ENCODE data around the gene LDLRAP1.
"Not testable (repeated sequence)": the region's sequence is repeated elsewhere in the genome, so short reads cannot be mapped to it uniquely, and the experiment has no call there.

The LDLRAP1 gene

DNA sequence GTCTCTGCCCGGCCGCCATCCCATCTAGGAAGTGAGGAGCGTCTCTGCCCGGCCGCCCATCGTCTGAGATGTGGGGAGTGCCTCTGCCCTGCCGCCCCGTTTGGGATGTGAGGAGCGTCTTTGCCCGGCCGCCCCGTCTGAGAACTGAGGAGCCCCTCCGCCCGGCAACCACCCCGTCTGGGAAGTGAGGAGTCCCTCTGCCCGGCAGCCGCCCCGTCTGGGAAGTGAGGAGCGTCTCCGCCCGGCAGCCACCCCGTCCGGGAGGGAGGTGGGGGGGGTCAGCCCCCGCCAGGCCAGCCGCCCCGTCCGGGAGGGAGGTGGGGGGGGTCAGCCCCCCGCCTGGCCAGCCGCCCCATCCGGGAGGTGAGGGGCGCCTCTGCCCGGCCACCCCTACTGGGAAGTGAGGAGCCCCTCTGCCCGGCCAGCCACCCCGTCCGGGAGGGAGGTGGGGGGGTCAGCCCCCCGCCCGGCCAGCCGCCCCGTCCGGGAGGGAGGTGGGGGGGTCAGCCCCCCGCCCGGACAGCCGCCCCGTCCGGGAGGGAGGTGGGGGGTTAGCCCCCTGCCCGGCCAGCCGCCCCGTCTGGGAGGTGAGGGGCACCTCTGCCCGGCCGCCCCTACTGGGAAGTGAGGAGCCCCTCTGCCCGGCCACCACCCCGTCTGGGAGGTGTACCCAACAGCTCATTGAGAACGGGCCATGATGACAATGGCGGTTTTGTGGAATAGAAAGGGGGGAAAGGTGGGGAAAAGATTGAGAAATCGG is 60.6 kb downstream of the LDLRAP1 start:
- DNase-seq (ENCODE audit: low read depth in 2 of 2, low spot score in 1 of 2), result not testable (repeated sequence)

DNA sequence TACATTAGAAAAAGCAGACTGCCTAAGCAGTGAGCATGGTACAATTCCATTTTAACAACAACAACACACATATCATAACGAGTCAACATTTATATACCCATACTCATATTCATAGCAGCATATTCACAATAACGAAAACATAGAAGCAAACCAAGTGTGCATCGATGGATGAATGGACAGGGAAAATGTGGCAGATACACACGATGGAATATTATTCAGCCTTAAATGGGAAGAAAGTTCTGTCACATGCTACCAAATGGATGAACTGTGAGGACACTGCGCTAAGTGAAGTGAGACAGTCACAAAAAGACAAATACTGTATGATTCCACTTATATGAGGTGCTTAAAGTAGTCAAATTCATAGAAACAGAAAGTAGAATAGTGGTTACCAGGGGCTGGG is 63.7 kb downstream of the LDLRAP1 start:
- DNase-seq (ENCODE audit: low read depth in 2 of 2, low spot score in 1 of 2), result no peak

DNA sequence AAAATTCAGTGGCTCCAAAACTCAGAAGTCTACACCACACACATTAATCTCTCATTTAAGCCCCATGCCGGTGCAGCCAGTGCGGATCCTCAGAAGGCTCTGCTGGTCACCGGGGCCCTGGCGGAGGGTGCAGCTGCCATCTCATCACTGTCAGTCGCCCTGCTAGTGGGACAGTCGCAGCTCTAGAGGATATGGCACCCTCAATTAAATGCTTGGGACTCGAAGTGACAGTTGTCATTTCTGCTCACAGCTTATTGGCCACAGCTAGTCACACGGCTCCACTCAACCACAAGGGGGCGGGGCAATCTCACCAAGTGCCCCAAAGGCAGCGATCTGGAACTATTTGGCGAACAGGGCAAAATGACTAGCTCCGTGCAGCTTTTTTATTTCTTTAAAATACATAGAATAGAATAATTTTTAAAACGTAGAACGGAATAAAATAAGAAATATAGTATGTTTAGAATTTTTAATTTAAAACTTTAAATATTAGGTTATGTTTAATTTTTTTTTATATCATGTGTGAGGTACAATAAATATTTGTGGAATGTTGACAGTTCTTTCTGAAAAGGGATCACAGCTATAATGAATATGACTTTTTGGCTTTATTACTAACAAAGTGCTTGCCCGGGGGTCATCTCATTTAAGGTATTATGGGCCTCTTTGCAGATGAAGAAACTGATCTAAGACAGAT is 65.2 kb downstream of the LDLRAP1 start:
- DNase-seq (ENCODE audit: low read depth in 2 of 2, low spot score in 1 of 2), result peak; percentile 74 to 76

DNA sequence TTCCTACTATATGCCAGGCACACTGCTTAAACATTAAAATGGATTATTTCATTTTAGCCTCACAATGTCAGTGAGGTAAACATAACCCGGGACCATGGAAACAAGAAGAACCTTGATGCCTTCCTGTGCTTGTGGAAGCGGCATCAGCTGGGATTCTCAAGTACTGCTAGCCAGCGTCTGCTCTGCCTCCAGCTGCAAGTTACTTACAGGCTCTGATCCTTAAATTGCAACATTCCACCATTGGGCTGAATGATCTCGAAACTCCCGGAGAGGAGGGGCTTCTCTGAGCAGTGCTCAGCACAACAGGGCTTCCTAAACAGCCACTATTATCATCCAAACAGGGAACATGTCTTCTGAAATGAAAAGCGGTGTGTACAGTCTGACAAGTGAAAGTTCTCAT is 66.5 kb downstream of the LDLRAP1 start:
- no peak for DNase-seq (ENCODE audit: low read depth in 2 of 2, low spot score in 1 of 2)

DNA sequence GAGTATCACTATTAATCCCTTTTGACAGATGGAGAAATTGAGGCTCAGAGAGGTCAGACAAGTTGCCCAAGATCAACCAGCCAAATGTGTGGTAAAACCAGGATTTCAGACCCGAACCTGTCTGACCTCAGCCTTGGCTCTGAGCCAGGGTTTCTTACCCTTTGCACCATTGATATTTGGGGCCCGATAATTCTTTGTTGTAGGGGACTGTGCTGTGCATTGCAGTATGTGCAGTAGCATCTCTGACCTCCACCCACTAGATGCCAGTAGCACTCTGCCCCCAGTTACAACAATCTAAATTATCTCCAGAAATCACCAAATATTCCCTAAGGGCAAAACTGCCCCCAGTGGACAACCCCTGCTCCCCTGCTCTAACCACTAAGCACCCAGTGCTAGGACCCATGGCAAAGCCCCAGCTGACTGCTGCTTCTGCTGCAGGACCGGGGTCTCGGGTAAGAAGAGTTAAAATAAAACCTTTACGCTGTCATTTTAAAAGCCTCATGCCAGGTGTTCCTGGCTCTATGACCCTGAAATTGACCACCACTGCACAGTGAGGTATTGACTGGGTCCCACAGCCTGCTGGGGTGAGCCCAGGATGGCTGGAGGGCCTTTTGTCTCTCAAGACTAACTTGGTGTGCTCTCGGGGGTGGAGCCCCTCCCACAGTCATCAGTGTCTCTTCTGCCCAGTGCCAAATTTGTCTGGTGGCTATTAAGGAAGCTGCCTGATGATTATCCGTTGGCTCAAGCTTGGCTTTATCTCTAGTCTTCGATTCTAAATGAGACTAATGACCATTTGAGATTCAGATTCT is 67.6 kb downstream of the LDLRAP1 start:
- no peak for DNase-seq (ENCODE audit: low read depth in 2 of 2, low spot score in 1 of 2)

DNA sequence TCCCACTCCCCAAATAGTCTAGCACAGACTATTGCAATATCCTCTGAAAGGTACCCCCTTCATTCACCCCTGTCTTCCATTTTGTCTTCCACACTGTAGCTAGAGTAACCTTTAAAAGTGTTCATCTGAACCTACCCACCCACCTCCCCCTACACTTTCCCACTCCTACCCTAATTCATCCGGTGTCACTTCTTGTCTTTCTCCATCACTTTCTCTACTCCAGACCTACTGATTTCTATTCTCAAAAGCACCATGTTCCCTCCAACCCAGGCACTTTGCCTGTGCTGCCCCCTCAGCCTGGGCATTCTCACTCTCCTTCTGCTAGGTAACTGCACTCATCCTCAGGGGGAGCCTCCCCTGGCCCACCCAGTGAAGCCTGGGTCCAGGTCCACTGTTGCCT is 68.4 kb downstream of the LDLRAP1 start:
- DNase-seq (ENCODE audit: low read depth in 2 of 2, low spot score in 1 of 2), result no peak

DNA sequence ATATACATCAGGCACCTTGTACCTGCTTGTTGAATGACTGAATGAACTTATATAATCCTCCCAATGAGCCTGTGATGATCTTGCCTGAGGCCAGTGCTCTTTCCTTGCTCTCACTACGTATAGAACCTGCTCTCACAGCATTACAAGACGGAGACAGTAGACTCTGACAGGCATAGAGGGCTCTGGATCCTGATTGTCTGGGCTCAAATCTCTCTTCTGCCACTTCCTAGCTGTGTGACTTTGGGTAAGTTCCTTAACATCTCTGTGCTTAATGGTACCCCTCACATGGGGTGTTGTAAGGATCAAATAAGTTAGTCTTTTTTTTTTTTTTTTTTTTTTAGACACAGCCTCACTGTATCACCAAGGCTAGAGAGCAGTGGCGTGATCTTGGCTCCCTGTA is 69.0 kb downstream of the LDLRAP1 start:
- no peak for DNase-seq (ENCODE audit: low read depth in 2 of 2, low spot score in 1 of 2)

DNA sequence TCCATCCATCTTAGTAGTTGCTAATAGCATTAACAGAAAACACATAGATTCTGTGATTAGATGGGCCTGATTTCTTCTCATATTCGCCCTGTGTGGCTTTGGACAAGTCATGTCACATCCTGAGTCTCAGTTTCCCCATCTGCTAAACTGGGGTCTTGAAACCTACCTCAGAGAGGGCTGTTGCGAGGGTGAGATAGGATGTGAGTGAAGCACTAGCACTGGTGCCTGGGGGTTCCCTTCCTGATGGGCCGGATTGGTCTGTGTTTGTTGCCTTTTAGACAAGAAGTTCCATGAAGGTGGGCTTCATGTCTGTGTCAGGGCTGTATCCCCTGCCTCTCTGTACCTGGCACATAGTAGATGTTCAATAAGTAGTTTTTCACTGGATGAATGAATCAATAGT is 69.7 kb downstream of the LDLRAP1 start:
- no peak for DNase-seq (ENCODE audit: low read depth in 2 of 2, low spot score in 1 of 2)

DNA sequence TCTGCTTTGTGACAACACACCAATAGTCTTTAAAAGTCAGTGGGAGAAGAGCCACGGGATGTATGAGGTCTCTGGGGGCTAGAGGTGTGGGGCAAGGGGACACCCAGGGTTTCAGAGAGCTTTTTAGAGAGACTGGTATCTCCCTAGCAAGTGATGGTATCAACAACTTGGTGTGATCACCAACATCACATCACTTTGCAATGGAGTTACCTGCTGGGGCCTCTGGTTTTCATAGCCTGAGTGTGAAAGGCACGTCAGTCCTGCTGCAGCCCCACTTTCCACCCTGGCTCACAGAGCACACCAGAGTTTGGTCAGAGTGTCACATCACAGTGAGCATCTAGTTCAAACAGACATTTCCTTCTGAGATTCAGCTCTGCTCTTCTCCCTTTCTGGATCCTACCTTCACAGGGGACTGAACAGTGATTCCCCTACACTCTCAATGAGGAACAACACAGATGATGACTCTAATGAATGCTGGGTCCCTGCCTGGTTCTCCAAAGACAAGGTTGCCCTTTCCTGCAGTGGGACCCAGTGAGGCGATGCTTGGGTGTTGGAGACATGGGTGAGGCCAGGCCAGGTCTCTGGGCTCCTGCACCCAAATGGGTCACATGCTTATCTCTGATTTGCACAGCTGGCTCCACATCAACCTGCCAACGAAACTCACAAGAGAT is 71.2 kb downstream of the LDLRAP1 start:
- DNase-seq (ENCODE audit: low read depth in 2 of 2, low spot score in 1 of 2), result no peak

DNA sequence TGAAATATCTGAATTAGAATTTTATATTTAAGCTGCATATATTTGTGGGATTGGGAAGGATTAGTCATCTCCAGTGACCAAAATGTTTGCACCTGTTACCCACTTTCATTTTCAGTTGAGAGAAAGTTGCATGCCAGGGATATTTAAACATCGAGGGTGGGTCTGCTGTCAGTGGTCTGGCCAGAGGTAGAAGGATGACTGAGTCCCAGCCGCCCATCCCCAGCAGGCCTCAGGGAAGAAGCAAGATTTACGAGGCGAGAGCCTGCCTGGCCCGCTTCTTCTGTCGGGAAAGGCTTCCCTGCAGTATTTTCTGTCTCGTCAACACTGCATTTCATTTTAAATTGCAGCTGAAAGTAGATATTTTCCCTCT is 71.8 kb downstream of the LDLRAP1 start:
- no peak for DNase-seq (ENCODE audit: low read depth in 2 of 2, low spot score in 1 of 2)

DNA sequence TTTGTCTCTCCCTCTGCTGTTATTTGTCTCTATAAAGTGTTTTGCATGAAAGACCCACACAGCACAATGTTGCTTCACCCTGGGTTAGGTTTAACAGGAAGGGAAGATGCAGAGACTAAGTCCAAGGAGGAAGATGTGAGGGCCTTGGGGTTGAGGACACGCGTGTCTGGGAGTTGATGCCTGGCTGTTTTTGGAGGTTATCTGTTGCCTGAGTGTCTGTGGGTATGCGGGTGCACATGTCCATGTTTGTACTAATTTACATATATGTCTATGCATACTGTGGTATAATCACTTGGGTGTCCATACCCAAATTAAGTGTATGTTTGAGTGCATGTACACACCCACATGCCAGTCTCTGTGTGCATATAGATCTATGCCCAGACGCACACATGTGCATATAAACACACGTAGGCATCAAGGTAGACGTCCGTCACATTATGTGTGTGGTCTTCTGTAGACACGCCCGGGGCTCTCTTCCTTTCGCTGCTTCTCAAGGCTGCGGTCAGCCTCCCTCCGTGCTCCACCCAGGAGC is 72.2 kb downstream of the LDLRAP1 start:
- no peak for DNase-seq (ENCODE audit: low read depth in 2 of 2, low spot score in 1 of 2)

DNA sequence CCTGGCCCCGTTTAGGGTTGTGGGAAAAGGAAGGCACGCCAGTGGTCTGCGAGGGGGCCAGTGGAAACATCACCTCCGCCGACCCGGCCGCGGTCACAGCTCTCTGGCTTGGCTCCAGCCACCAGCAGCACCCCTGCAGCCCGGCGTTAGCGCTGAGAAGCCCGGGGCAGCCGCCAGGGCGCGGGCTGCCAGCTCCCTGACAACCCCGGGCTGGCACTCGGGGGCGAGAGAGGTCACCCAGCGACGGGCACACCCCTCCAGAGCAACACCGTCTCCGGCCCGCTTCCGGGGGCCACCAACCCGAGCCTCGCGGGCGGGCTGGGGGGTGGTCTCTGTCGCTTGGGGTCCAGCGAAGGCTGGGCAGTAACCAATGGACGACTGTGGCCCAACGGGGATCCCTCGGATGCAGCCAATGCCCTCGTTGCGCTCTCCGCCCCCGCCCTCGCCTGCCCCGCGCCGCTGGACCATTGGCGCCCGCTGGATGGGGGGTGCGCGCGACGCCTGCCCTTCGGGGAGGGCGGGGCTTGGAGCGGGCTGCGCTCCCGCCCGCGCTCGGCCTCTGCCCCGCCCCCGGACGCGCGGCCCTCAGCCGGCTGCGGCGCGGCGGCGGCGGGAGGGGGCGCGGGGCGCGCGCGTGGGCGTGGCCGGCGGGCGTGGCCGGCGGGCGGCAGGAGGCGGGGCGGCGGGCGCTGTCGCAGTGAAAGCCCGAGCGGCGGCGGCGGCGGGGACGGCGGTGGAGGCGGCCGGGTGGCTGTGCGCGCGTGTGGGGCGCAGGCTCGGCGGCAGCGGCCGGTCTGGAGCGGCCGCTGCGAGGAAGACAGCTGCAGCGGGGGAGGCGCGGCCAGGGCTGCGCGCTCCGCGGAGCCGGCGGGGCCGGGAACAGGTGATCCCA is 72.9 kb downstream of the LDLRAP1 start, which contains the start of gene MAN1C1:
Gene MAN1C1, plus strand, starts transcription at position 697 of the 892 bp plus-strand sequence. CDS start 1,007 bp downstream, outside the sequence.
- DNase-seq (ENCODE audit: low read depth in 2 of 2, low spot score in 1 of 2), result peak; percentile 53 to 62

DNA sequence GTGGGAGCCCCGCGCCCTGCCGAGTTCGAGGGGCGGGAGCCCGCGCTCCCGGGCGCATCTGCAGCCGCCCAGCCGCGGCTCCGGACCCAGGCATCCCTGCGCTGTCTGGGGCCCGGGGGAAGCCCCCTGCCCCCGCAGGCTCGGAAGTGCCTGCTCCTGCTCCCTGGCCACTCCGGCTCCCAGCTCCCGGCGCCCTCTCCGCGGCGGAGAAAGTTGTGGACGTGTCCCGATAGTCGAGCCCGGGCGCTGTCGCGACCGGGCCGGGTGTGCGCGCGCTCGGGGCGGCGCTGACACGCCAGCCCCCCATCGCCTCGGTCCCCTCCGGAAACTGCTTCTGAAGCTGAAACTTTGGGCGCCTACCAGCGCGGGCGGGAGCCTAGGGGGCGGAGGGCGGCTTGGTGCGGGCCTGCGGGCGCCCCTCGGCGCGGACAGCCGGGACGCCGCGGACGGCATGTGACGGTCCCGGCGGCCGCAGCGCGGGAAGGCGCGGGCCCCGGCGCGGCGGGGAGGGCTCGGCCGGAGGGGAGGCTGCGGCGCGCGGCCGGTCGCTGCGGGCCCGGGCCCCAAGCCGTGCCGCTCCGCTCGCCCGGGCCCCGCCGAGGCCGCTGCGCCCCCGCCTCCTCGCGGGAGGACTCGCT is 73.7 kb downstream of the LDLRAP1 start:
- no peak for DNase-seq (ENCODE audit: low read depth in 2 of 2, low spot score in 1 of 2)

DNA sequence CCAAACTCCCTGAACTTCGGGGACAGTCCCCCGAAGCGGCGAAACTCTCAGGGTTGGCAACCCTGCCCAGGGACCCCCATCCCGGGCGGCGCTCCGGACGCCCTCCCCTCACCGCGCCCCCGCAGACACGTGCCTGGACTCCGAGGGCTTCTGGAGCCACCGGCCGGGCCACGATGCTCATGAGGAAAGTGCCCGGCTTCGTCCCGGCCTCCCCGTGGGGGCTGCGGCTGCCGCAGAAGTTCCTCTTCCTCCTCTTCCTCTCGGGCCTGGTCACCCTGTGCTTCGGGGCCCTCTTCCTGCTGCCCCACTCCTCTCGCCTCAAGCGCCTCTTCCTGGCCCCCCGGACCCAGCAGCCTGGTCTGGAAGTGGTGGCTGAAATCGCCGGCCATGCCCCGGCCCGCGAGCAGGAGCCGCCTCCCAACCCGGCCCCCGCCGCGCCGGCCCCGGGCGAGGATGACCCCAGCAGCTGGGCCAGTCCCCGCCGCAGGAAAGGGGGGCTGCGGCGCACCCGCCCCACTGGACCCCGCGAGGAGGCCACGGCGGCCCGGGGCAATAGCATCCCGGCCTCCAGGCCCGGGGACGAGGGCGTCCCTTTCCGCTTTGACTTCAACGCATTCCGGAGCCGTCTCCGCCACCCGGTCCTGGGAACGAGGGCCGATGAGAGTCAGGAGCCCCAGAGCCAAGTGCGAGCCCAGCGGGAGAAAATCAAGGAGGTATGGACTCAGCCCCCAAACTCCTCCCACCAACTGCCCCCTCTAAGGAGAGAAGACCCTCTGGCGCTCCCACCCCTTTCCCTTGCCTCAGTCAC is 74.4 kb downstream of the LDLRAP1 start:
- no peak for DNase-seq (ENCODE audit: low read depth in 2 of 2, low spot score in 1 of 2)

DNA sequence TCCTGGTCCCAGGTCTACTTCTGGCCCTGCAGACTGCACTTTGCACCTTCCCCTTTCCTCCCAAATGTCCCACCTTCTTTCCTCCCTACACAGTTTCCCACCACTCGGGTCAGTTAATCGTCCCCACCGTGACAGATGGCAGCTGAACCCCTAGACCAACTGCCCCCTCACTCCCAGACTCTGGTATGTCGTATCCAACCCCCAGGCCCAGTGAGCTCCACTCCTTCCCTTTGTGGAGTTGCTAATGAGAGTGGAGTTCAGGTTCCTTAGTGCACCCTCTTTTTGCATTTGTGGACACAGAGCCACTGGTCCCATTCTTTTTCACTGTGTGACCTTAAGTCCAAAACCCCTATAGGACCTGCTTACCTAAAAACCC is 75.0 kb downstream of the LDLRAP1 start:
- DNase-seq (ENCODE audit: low read depth in 2 of 2, low spot score in 1 of 2), result no peak

Measured in stimulated activated CD8-positive, alpha-beta memory T cell treated with anti-CD3 and anti-CD28 coated beads, Interleukin-4, amount 100 ng/mL, for 1 hour (primary cell).